Measurements from ENCODE around the gene DZIP3. TPM values are rescaled to one million over a fixed set of nuclear protein-coding genes. Genes with fewer than 3 reads are reported as not detected.
A peak's percentile ranks its signal among the peaks of the same experiment; 100 is the strongest.

DZIP3 gene
- total and polyA plus RNA-seq, 4 donors = 39.0 to 67.9 (median 48.0) TPM

- 89% methylated on average over 2 of the region's 3 CpGs for WGBS (ENCODE audit: insufficient coverage)
- no peak overlapping the region for H3K4me3 ChIP-seq (ENCODE audit: low read depth, low read length)
- DNase-seq (ENCODE audit: low read depth in 4 of 6, low spot score in 6 of 6) = no peak
- no peaks in the 10 kb centered on the region for H3K27me3 ChIP-seq (ENCODE audit: control insufficient read depth, insufficient read depth, low read length)
- no peaks in the 10 kb centered on the region for H3K36me3 ChIP-seq (ENCODE audit: control insufficient read depth, insufficient read depth, low read length)
- no peaks in the 10 kb centered on the region for H3K9me3 ChIP-seq (ENCODE audit: control insufficient read depth, insufficient read depth, low read length)
- H3K27ac ChIP-seq (ENCODE audit: low read depth, low read length) = no peak overlapping the region
- H3K4me1 ChIP-seq (ENCODE audit: control insufficient read depth, insufficient read depth, low read length) = no peaks in the 10 kb centered on the region
Measured at GRCh38 chr3:108554913-108555571, 34.5 kb upstream of the DZIP3 start.

GRCh38 chr3:108555966-108556581 lies 33.4 kb upstream of the DZIP3 start:
- DNase-seq (ENCODE audit: low read depth in 4 of 6, low spot score in 6 of 6) = no peak
- Histone ChIP-seq H3K4me1 (ENCODE audit: control insufficient read depth, insufficient read depth, low read length) (no peaks in the 10 kb centered on the region), H3K36me3 (ENCODE audit: control insufficient read depth, insufficient read depth, low read length) (no peaks in the 10 kb centered on the region), H3K27me3 (ENCODE audit: control insufficient read depth, insufficient read depth, low read length) (no peaks in the 10 kb centered on the region), H3K9me3 (ENCODE audit: control insufficient read depth, insufficient read depth, low read length) (no peaks in the 10 kb centered on the region), H3K27ac (ENCODE audit: low read depth, low read length) (no peak overlapping the region), H3K4me3 (ENCODE audit: low read depth, low read length) (no peak overlapping the region)
- WGBS (ENCODE audit: insufficient coverage) = no CpG with 5 or more reads among the region's 2 CpGs

GRCh38 chr3:108562565-108562964 lies 27.0 kb upstream of the DZIP3 start:
- WGBS (ENCODE audit: insufficient coverage) = no CpG with 5 or more reads among the region's 2 CpGs
- Histone ChIP-seq H3K36me3 (ENCODE audit: control insufficient read depth, insufficient read depth, low read length) (no peaks in the 10 kb centered on the region), H3K4me3 (ENCODE audit: low read depth, low read length) (no peak overlapping the region), H3K4me1 (ENCODE audit: control insufficient read depth, insufficient read depth, low read length) (no peaks in the 10 kb centered on the region), H3K9me3 (ENCODE audit: control insufficient read depth, insufficient read depth, low read length) (no peaks in the 10 kb centered on the region), H3K27ac (ENCODE audit: low read depth, low read length) (no peak overlapping the region), H3K27me3 (ENCODE audit: control insufficient read depth, insufficient read depth, low read length) (no peaks in the 10 kb centered on the region)
- no peak for DNase-seq (ENCODE audit: low read depth in 4 of 6, low spot score in 6 of 6)

- no peaks in the 10 kb centered on the region for H3K27me3 ChIP-seq (ENCODE audit: control insufficient read depth, insufficient read depth, low read length)
- H3K36me3 ChIP-seq (ENCODE audit: control insufficient read depth, insufficient read depth, low read length) = no peaks in the 10 kb centered on the region
- peak in 1 of 6 donors; percentile 3 for DNase-seq (ENCODE audit: low read depth in 4 of 6, low spot score in 6 of 6)
- no peaks in the 10 kb centered on the region for H3K9me3 ChIP-seq (ENCODE audit: control insufficient read depth, insufficient read depth, low read length)
- H3K4me3 ChIP-seq (ENCODE audit: low read depth, low read length) = no peak overlapping the region
- H3K4me1 ChIP-seq (ENCODE audit: control insufficient read depth, insufficient read depth, low read length) = no peaks in the 10 kb centered on the region
- H3K27ac ChIP-seq (ENCODE audit: low read depth, low read length) = no peak overlapping the region
Measured at GRCh38 chr3:108564564-108564963, 25.0 kb upstream of the DZIP3 start.

DNA sequence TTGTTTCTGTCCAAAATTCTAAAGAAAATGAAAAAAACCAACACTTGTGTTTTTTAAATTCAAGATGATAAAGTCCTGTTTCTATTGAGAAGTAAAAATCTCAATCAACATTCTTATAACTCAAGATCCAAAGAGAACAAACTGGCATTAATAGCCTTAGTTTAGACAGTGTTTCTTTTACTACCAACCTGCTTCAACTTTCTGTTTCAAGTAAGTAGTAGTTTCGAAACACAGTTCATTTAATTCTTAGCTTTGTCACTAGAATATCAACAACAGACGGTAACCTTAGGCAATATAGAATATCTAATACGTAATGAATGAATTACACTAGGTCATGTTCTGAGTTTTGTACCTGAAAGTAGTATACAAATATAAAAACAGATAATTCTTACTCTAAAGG lies 24.0 kb upstream of the DZIP3 start:
- H3K9me3 ChIP-seq (ENCODE audit: control insufficient read depth, insufficient read depth, low read length) = no peaks in the 10 kb centered on the region
- H3K4me3 ChIP-seq (ENCODE audit: low read depth, low read length) = no peak overlapping the region
- no peak overlapping the region for H3K27ac ChIP-seq (ENCODE audit: low read depth, low read length)
- H3K4me1 ChIP-seq (ENCODE audit: control insufficient read depth, insufficient read depth, low read length) = no peaks in the 10 kb centered on the region
- H3K36me3 ChIP-seq (ENCODE audit: control insufficient read depth, insufficient read depth, low read length) = no peaks in the 10 kb centered on the region
- no CpG with 5 or more reads among the region's 3 CpGs for WGBS (ENCODE audit: insufficient coverage)
- H3K27me3 ChIP-seq (ENCODE audit: control insufficient read depth, insufficient read depth, low read length) = no peaks in the 10 kb centered on the region
- DNase-seq (ENCODE audit: low read depth in 4 of 6, low spot score in 6 of 6) = no peak

DNA sequence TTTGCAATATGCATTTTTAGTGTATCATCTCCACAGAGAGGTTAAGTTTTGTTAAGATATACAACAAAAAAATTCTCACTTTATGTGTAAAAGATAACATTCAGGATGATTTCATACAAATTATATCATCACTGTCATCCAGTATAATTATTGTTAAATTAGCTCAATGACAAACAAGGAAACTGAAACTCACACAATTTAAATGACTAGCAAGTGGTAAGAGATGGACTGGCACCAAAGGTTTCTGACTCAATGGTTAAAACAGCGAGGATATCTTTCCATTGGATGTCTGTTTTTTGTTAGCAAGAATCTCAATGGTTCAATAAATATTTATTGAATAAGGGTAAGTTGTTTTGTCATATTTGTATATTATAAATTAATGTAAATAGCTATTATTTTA lies 22.9 kb upstream of the DZIP3 start:
- Histone ChIP-seq H3K9me3 (ENCODE audit: control insufficient read depth, insufficient read depth, low read length) (no peaks in the 10 kb centered on the region), H3K27me3 (ENCODE audit: control insufficient read depth, insufficient read depth, low read length) (no peaks in the 10 kb centered on the region), H3K27ac (ENCODE audit: low read depth, low read length) (no peak overlapping the region), H3K4me3 (ENCODE audit: low read depth, low read length) (no peak overlapping the region), H3K36me3 (ENCODE audit: control insufficient read depth, insufficient read depth, low read length) (no peaks in the 10 kb centered on the region), H3K4me1 (ENCODE audit: control insufficient read depth, insufficient read depth, low read length) (no peaks in the 10 kb centered on the region)
- DNase-seq (ENCODE audit: low read depth in 4 of 6, low spot score in 6 of 6) = no peak
- WGBS (ENCODE audit: insufficient coverage) = no CpG with 5 or more reads among the region's 1 CpG

DNA sequence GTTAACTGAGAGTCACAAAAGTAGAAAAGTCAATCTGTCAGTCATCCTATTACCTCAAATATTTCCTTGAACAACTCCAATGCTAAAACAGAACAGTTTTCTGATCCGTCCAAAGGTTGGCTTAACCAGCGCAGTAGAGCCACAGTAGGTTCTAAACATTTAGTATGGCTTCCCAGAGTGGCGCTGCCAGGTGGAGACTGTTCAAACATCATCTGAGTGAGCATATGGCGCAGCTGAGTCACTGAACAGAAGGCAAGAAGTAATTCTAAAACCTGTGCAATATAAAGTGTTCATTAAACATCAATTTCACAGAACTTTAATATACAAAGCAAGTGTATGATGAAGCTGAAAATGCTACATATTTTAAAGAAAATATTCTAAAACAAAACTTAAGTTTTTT lies 20.2 kb upstream of the DZIP3 start:
- no peaks in the 10 kb centered on the region for H3K9me3 ChIP-seq (ENCODE audit: control insufficient read depth, insufficient read depth, low read length)
- no peaks in the 10 kb centered on the region for H3K4me1 ChIP-seq (ENCODE audit: control insufficient read depth, insufficient read depth, low read length)
- 100% methylated on average over 3 of the region's 4 CpGs for WGBS (ENCODE audit: insufficient coverage)
- no peaks in the 10 kb centered on the region for H3K36me3 ChIP-seq (ENCODE audit: control insufficient read depth, insufficient read depth, low read length)
- no peak overlapping the region for H3K27ac ChIP-seq (ENCODE audit: low read depth, low read length)
- no peak overlapping the region for H3K4me3 ChIP-seq (ENCODE audit: low read depth, low read length)
- H3K27me3 ChIP-seq (ENCODE audit: control insufficient read depth, insufficient read depth, low read length) = no peaks in the 10 kb centered on the region
- peak in 1 of 6 donors; percentile 35 for DNase-seq (ENCODE audit: low read depth in 4 of 6, low spot score in 6 of 6)

- Histone ChIP-seq H3K27me3 (ENCODE audit: control insufficient read depth, insufficient read depth, low read length) (no peaks in the 10 kb centered on the region), H3K36me3 (ENCODE audit: control insufficient read depth, insufficient read depth, low read length) (peaks cover 3% of the 10 kb centered on the region), H3K4me3 (ENCODE audit: low read depth, low read length) (no peak overlapping the region), H3K9me3 (ENCODE audit: control insufficient read depth, insufficient read depth, low read length) (no peaks in the 10 kb centered on the region), H3K4me1 (ENCODE audit: control insufficient read depth, insufficient read depth, low read length) (no peaks in the 10 kb centered on the region), H3K27ac (ENCODE audit: low read depth, low read length) (no peak overlapping the region)
- DNase-seq (ENCODE audit: low read depth in 4 of 6, low spot score in 6 of 6) = no peak
- no CpG with 5 or more reads among the region's 2 CpGs for WGBS (ENCODE audit: insufficient coverage)
Measured at GRCh38 chr3:108578064-108578463, 11.5 kb upstream of the DZIP3 start.

- Histone ChIP-seq H3K4me3 (ENCODE audit: low read depth, low read length) (peak overlapping the region; percentile 67), H3K27me3 (ENCODE audit: control insufficient read depth, insufficient read depth, low read length) (no peaks in the 10 kb centered on the region), H3K9me3 (ENCODE audit: control insufficient read depth, insufficient read depth, low read length) (no peaks in the 10 kb centered on the region), H3K4me1 (ENCODE audit: control insufficient read depth, insufficient read depth, low read length) (peaks cover 3% of the 10 kb centered on the region), H3K27ac (ENCODE audit: low read depth, low read length) (peak overlapping the region; percentile 88), H3K36me3 (ENCODE audit: control insufficient read depth, insufficient read depth, low read length) (no peaks in the 10 kb centered on the region)
- DNase-seq (ENCODE audit: low read depth in 4 of 6, low spot score in 6 of 6) = no peak
- no CpG with 5 or more reads among the region's 8 CpGs for WGBS (ENCODE audit: insufficient coverage)
Measured at GRCh38 chr3:108588601-108589000, 921 bp upstream of the DZIP3 start.

- DNase-seq (ENCODE audit: low read depth in 4 of 6, low spot score in 6 of 6) = no peak
- H3K36me3 ChIP-seq (ENCODE audit: control insufficient read depth, insufficient read depth, low read length) = no peaks in the 10 kb centered on the region
- peaks cover 3% of the 10 kb centered on the region for H3K4me1 ChIP-seq (ENCODE audit: control insufficient read depth, insufficient read depth, low read length)
- WGBS (ENCODE audit: insufficient coverage) = 0% methylated on average over 6 of the region's 11 CpGs
- no peaks in the 10 kb centered on the region for H3K27me3 ChIP-seq (ENCODE audit: control insufficient read depth, insufficient read depth, low read length)
- H3K9me3 ChIP-seq (ENCODE audit: control insufficient read depth, insufficient read depth, low read length) = no peaks in the 10 kb centered on the region
- peak overlapping the region; percentile 88 for H3K27ac ChIP-seq (ENCODE audit: low read depth, low read length)
- peak overlapping the region; percentile 67 for H3K4me3 ChIP-seq (ENCODE audit: low read depth, low read length)
Measured at GRCh38 chr3:108589998-108590323, 439 bp downstream of the DZIP3 start.

Measured in spinal cord (tissue), 10 donors.